T follicular helper cell (primary cell): ENCODE data around the gene STK24.

Experiments
- DNase-seq: peaks from one replicate; pipeline ENCODE4 v3.0.0-alpha.2; 2020; ENCODE audit warnings: low read depth

STK24 gene

GRCh38 chr13:98490195-98490836 lies 86.6 kb downstream of the STK24 start:
- no peak for DNase-seq

GRCh38 chr13:98489446-98490194 lies 87.3 kb downstream of the STK24 start:
- no peak for DNase-seq

GRCh38 chr13:98488736-98489135 lies 88.2 kb downstream of the STK24 start:
- no peak for DNase-seq

GRCh38 chr13:98487522-98487921 lies 89.4 kb downstream of the STK24 start:
- no peak for DNase-seq

- DNase-seq = no peak
Observed at GRCh38 chr13:98487016-98487415, 89.9 kb downstream of the STK24 start.

GRCh38 chr13:98486412-98486811 lies 90.5 kb downstream of the STK24 start:
- no peak for DNase-seq

GRCh38 chr13:98485561-98485960 lies 91.3 kb downstream of the STK24 start:
- DNase-seq = no peak

- peak; percentile 41 for DNase-seq
Observed at GRCh38 chr13:98484289-98485219, 92.4 kb downstream of the STK24 start.

- no peak for DNase-seq
Observed at GRCh38 chr13:98483601-98484288, 93.2 kb downstream of the STK24 start.

- DNase-seq = no peak
Observed at GRCh38 chr13:98482476-98483444, 94.1 kb downstream of the STK24 start.

GRCh38 chr13:98480915-98481877 lies 95.7 kb downstream of the STK24 start:
- DNase-seq = no peak

GRCh38 chr13:98479496-98480003 lies 97.4 kb downstream of the STK24 start:
- no peak for DNase-seq

- DNase-seq = no peak
Observed at GRCh38 chr13:98478189-98479129, 98.4 kb downstream of the STK24 start.

GRCh38 chr13:98476538-98476966 lies 100.4 kb downstream of the STK24 start:
- DNase-seq = peak; percentile 77

- DNase-seq = peak; percentile 42
Observed at GRCh38 chr13:98476106-98476505, 100.8 kb downstream of the STK24 start.

- DNase-seq = no peak
Observed at GRCh38 chr13:98475522-98475921, 101.4 kb downstream of the STK24 start.

- DNase-seq = no peak
Observed at GRCh38 chr13:98474761-98475160, 102.1 kb downstream of the STK24 start.

GRCh38 chr13:98474292-98474691 lies 102.6 kb downstream of the STK24 start:
- DNase-seq = no peak
